Measurements from ENCODE around the gene OR10AG1.

Gene OR10AG1

GRCh38 chr11:55969845-55970244 is at the start of gene OR10AG1:
OR10AG1 (minus strand) TSS chr11:55969945; CDS start chr11:55969907, 38 bp downstream.
- Histone ChIP-seq H3K27ac (no peak within 1 kb of the TSS), H3K4me3 (no peak within 1 kb of the TSS)

DNA sequence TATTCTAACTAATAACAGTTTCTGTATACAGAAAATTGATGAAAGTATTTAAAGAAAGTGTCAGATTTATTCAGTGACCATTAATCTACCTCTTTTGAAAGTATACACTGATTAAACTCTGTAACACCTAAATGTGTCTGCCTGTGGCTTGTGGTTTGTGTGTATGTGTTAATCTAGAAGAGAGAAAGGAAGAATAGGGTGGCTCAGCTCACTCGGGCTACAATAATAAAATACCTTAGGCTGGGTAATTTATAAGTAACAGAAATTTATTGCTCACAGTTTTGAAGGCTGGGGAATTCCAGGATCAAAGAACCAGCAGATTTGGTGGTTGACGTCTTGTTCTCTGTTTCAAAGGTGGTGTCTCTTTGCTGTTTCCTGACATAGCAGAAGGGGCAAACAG is 44.1 kb upstream of the OR10AG1 start:
- H3K27ac ChIP-seq = no peak overlapping the region

GRCh38 chr11:56010716-56011115 is 41.0 kb upstream of the OR10AG1 start:
- Histone ChIP-seq H3K4me3 (no peak overlapping the region), H3K27ac (no peak overlapping the region)

More for the DNA sequence above, 44.1 kb upstream of the OR10AG1 start:
- no peak overlapping the region for H3K4me3 ChIP-seq

- H3K4me3 ChIP-seq = no peak within 1 kb of the TSS
- no peak within 1 kb of the TSS for H3K27ac ChIP-seq
These were observed 24.8 kb upstream of the OR10AG1 start, which contains the start of gene OR5F1 for GRCh38 chr11:55994525-55994924. OR5F1 (minus strand) TSS chr11:55994625; CDS start chr11:55994625, 0 bp downstream.

GRCh38 chr11:55970935-55971334 is 1.2 kb upstream of the OR10AG1 start:
- no peak overlapping the region for H3K27ac ChIP-seq
- H3K4me3 ChIP-seq = no peak overlapping the region

DNA sequence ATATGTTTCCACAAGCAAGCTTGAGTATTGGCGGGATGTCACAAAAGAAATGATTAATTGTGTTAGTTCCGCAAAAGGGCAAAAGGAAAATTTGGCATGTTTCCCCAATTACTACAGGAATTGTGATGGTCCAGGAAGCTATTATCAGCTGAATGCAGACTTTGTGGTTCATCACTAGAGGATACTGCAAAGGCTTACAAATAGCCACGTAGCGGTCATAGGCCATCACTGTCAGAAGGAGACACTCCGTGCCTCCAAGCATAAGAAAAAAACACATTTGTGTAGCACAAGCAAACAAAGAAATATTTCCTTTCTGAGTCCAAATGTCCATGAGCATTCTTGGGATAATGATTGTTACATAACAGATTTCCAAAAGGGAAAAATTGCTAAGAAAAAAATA is 1.8 kb downstream of the OR10AG1 start:
- no peak overlapping the region for H3K27ac ChIP-seq

DNA sequence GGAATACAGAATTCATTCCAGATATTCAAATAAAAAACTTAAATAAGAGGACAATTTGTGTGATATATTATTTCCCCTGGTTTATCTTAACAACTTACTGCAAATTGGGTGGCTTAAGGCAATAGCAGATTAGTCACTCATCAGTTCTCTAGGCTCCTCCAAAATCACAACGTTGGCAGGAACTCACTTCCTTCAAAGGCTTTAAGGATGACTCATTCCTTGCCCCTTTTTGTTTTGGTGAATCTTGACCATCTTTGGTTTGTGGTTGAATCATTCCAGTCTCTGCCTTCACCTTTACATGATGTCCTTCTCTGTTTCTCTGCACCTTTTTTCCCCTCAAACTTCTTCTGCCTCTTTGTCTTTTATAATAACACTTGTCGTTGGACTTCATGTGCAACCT is 3.4 kb downstream of the OR10AG1 start:
- H3K27ac ChIP-seq = no peak overlapping the region
- no peak overlapping the region for H3K4me3 ChIP-seq

More for the DNA sequence above, 1.8 kb downstream of the OR10AG1 start:
- H3K4me3 ChIP-seq = no peak overlapping the region

DNA sequence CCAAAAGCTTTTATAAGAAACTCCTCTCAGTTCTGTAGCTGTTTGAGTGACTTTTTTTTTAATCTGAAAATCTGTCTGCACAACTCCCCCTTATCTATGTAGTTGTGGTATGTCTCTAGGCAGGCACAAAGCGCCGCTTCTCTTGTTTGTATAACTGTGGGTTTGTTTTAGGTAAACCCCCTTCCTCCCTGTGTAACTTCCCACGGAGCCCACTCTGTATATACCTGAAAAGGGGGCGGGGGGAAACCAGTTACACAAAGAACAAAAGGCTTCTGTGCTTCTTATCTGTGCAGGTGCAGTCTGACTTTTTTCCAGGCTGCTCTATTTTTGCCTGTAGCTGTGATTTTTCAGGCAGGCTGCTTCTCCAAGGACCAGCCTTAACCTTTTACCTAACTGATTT is 13.2 kb downstream of the OR10AG1 start:
- no peak overlapping the region for H3K4me3 ChIP-seq

GRCh38 chr11:55949330-55949729 is 20.4 kb downstream of the OR10AG1 start:
- Histone ChIP-seq H3K4me3 (no peak overlapping the region), H3K27ac (no peak overlapping the region)

More for the DNA sequence above, 13.2 kb downstream of the OR10AG1 start:
- H3K27ac ChIP-seq = no peak overlapping the region

DNA sequence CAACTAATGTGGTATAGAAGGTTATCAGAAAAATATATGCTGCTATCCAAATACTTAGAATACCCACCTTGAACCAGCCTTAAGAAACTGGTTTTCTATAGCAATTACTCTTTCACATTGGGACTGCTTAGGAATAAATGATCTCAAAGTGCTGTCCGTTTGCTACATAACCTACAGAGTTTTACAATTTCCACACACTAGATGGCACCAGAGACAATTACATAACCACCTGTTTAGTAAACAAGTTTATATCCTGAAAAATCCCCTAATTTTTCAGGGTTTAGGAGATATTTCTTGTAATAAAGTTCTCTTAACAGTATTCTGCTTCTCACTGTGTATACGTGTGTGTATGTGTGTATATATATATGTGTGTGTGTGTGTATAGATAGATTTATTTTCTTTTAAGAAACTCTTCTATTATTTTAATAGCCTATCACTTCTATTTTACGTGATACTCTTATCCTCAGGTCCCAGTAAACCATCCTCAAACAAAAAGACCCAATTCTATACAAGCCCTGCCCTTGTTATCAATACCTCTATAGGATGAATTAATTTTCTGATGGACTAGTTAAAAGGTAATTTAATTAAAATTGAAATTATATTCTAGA is 26.9 kb downstream of the OR10AG1 start:
- Histone ChIP-seq H3K4me3 (no peak overlapping the region), H3K27ac (no peak overlapping the region)

DNA sequence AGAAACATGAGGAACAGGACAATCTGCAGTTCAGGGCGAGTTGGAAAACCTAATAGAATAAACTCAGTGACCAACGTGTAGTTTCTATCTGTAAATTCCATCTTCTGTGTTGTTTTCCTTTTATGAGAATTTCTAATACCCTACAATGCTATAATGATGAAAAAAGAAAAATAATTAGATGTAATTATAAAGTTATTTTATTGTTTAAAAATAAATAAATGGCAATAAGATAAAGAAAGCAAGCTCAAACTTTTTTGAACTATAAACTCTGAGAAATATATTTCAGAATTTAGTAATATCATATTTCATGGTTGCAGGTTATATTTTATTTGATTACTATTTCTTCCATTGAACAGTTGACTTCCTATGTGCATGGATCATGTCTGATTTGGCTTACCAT is 33.4 kb downstream of the OR10AG1 start, which contains the start of gene OR5I1:
OR5I1 (minus strand) TSS at position 101 of the 400 bp plus-strand sequence; CDS start at position 101, 0 bp downstream.
- Histone ChIP-seq H3K4me3 (no peak within 1 kb of the TSS), H3K27ac (no peak within 1 kb of the TSS)

- H3K4me3 ChIP-seq = no peak overlapping the region
These were observed 49.2 kb downstream of the OR10AG1 start for GRCh38 chr11:55920537-55920936.

More at GRCh38 chr11:55920537-55920936, 49.2 kb downstream of the OR10AG1 start:
- H3K27ac ChIP-seq = no peak overlapping the region
